Duodenal mucosa (tissue), 2 donors: ENCODE data around the gene SOX2.

ENCODE experiments used
- H3K27ac ChIP-seq: one replicate; pipeline ENCODE4 v1.7.0; 2013; ENCODE audit warnings: low read depth, low read length
- H3K27me3 ChIP-seq, 2 donors: one replicate each; pipeline ENCODE4 v1.7.0; 2013; ENCODE audit warnings: low read length in 2 of 2, control low read depth in 1 of 2; ENCODE audit not compliant: insufficient read depth in 2 of 2, control insufficient read depth in 1 of 2
- H3K36me3 ChIP-seq, 2 donors: one replicate each; pipeline ENCODE4 v1.7.0; 2013; ENCODE audit warnings: low read length in 2 of 2, control low read depth in 1 of 2; ENCODE audit not compliant: insufficient read depth in 2 of 2, control insufficient read depth in 1 of 2
- H3K4me1 ChIP-seq, 2 donors: one replicate each; pipeline ENCODE4 v1.7.0; 2013; ENCODE audit warnings: low read length in 2 of 2, control low read depth in 1 of 2; ENCODE audit not compliant: insufficient read depth in 2 of 2, control insufficient read depth in 1 of 2
- H3K4me3 ChIP-seq, 2 donors: one replicate each; pipeline ENCODE4 v1.7.0; 2013; ENCODE audit warnings: low read length in 2 of 2, low read depth in 1 of 2
- H3K9ac ChIP-seq, 2 donors: one replicate each; pipeline ENCODE4 v1.7.0; 2013; ENCODE audit warnings: low read length in 2 of 2, low read depth in 1 of 2
- H3K9me3 ChIP-seq, 2 donors: one replicate each; pipeline ENCODE4 v1.7.0; 2013; ENCODE audit warnings: low read length in 2 of 2, control low read depth in 1 of 2; ENCODE audit not compliant: control insufficient read depth in 1 of 2

Gene SOX2

DNA sequence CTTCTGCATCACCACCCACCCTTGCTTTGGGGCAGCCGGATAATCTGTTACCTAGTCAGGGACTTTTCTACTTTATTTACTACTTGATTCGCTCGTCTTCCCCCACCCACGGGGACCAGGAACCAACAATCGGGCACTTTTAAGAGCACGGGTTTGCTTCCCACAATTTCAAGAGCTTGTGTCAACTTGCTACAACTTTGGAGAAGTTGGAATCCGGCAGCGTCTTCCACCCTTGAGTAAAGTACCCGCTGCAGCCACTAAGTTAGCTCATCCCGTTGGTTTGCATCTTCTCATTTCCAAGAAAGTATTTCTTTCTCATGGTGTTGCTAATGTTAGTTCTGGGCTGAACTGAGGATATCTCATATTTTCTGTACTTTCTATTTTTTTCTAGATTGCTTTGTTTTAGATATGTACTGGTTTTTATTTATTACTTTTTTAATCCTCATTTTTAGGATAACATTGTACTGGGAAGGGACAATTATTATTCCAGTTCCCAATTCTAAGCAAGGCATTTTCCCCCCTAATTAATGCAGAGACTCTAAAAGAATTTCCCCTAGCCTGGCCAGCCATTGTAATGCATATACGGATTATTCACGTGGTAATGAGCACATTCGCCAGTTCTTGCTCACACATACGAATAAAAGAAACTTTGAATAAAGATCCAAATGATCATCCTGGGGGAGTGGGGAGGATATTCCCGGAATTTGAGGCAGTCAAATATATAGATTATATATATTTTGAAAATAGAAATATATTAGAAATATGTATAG is 4.0 kb downstream of the SOX2 start:
- Histone ChIP-seq H3K9me3 (no peaks in the 10 kb centered on the region), H3K9ac (no peak overlapping the region), H3K4me3 (no peak overlapping the region)

DNA sequence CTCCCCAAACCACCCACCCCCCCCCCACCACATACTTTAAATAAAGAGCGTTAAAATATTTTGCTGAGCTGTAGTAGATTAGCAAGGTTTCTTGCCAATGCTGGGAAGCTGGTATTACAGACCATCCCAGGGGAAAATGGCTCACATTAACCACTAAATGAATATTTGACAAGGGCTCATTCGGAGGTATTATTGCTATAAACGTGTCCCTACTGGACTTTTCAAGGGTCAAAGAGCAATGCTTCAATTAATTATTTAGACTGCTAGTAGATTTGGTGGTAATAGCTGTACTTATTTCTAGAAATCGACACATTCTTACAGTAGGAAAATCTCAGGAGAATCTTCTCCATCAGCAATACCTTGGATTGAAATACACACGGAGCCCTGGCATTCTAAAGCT is 5.2 kb downstream of the SOX2 start:
- peaks cover 85 to 95% of the 10 kb centered on the region in 2 donors for H3K27me3 ChIP-seq

More for the DNA sequence above, 4.0 kb downstream of the SOX2 start:
- H3K27ac ChIP-seq, result no peak overlapping the region
- peaks cover 85 to 95% of the 10 kb centered on the region in 2 donors for H3K27me3 ChIP-seq
- no peaks in the 10 kb centered on the region for H3K36me3 ChIP-seq
- H3K4me1 ChIP-seq, result peaks cover 0 to 5% of the 10 kb centered on the region in 2 donors

DNA sequence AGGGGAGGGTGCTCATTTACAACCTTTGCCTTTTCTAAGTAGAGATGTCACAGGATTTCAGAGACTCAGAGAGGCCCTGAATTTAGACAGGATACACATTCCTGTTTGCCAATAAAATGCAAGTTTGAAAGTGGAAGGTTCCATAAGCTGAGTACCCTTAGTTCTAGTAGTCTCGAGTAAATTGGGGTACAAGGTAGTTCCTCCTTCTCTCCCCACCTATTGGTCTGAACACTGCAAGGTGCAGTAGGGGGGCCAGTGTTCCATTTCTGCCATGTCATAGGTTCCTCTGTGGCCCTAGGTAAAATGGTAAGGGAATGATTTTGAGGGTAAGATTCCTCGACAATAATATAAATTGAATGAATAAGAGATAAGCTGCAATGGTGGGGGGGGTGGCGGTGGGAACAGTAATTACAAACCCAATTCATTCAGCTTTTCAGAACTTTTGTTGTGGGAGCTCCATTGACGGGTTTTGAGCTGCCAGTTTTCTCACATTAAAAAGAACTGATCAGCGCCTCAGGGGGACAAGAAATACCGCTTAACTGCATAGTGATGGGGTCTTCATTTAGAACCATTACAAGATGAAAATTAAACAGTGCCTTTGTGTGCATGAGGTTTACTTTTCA is 5.9 kb downstream of the SOX2 start:
- no peak overlapping the region for H3K27ac ChIP-seq
- no peak overlapping the region for H3K9ac ChIP-seq
- H3K9me3 ChIP-seq, result no peaks in the 10 kb centered on the region
- H3K27me3 ChIP-seq, result peaks cover 88 to 95% of the 10 kb centered on the region in 2 donors
- H3K4me1 ChIP-seq, result no peaks in the 10 kb centered on the region
- no peaks in the 10 kb centered on the region for H3K36me3 ChIP-seq
- no peak overlapping the region for H3K4me3 ChIP-seq

More for the DNA sequence above, 5.2 kb downstream of the SOX2 start:
- no peak overlapping the region for H3K4me3 ChIP-seq
- no peaks in the 10 kb centered on the region for H3K9me3 ChIP-seq
- no peaks in the 10 kb centered on the region for H3K36me3 ChIP-seq
- no peak overlapping the region for H3K9ac ChIP-seq
- no peaks in the 10 kb centered on the region for H3K4me1 ChIP-seq
- H3K27ac ChIP-seq, result no peak overlapping the region

DNA sequence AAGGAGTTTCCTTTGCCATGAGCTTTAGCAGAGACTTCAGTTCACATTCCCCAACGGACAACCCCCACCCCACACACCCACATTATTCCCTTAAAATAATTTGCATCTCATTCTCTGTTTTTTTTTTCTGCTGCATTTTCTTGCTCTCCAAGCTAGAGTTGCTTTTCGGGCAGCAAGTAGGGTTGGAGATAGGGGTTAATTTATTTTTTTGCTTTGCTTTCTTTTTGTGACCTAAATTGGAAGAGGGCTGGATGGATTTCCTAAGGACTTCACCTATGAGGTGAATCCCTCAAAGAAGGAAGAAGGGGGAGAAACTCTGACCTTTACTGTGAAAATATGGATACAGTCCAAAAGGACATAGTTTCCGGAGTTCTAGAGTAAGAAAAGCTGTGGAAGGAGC is 6.6 kb downstream of the SOX2 start:
- Histone ChIP-seq H3K4me3 (no peak overlapping the region), H3K4me1 (no peaks in the 10 kb centered on the region), H3K36me3 (no peaks in the 10 kb centered on the region), H3K27ac (no peak overlapping the region), H3K9me3 (no peaks in the 10 kb centered on the region), H3K27me3 (peaks cover 89 to 96% of the 10 kb centered on the region in 2 donors), H3K9ac (no peak overlapping the region)

DNA sequence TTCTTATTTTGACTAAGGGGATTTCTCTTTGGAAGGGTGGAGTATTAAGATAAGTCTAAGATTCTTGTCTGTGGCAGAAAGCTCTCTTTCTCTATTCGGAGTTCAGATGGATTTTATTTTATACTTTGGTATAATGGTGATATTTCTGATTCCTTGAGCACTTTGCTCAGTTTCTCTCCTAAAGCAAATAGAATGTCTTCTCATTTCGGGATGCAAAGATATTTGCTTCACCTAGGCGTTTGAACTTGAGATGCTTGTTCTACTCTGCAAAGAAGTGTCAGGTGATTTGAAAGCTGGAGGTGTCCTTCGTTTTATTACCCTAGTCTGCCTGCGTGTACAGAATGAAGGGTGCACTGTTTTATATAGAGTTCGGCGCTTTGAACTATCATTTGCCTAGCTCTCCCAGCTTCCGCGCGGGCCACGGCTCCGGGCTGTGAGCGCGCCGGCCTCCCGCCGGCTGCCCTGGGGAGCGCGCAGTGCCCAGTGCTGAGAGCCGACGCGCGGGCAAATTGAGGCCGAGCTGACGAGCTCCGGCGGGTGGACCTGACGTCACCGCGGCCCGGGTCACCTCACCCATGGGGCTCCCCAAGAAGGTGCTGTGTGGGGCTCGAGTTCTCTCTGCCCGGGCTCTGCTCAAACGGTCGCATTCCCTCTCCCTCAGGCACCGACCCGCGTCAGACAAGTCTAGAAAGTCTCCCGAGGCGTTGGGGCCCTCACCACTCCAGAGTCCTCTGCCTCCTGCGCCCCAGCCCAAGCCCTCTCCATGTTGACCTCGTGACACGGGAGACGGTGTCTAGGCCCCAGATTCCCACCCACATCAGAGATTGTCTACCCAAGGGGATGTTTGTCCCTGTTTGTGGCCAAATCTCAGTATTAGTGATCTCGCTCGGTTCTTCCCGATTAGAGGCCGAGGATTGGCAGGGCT is 7.5 kb downstream of the SOX2 start:
- no peak overlapping the region for H3K27ac ChIP-seq
- no peak overlapping the region for H3K4me3 ChIP-seq
- no peak overlapping the region for H3K9ac ChIP-seq
- H3K4me1 ChIP-seq, result no peaks in the 10 kb centered on the region
- peaks cover 92 to 97% of the 10 kb centered on the region in 2 donors for H3K27me3 ChIP-seq
- H3K9me3 ChIP-seq, result no peaks in the 10 kb centered on the region
- no peaks in the 10 kb centered on the region for H3K36me3 ChIP-seq

DNA sequence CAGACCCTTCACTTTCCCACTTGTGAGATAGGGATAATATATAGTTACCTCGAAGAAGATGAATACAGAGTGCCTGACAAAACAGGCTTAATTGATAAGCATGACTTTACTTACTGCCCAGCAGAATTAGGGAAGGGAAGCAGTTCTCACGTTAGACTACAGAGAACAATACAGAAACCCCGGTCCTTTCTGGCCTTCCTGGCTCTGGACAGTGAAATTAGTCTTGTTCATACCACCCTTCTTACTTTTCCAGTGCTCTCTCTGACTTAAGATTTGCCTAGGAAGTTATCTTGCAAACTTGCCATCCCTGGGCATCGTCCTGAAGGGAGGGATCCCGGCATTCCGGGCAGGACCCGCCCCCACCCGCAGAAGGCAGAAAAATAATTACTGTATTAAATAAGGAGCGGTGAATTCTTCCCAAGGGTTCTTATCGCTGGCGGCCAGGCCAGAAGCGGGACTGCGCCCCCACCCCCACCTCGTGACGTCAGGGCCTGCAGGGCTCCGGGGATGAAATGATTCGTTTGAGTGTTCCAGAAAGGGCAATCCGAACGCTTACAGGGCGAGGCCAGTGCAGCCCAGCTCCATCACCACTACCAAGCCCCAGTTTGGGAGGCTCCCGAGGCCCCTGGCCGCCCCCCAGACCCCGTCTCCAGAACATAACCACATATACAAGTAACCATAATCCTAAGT is 8.4 kb downstream of the SOX2 start:
- Histone ChIP-seq H3K36me3 (no peaks in the 10 kb centered on the region), H3K27me3 (peaks cover 92 to 97% of the 10 kb centered on the region in 2 donors), H3K4me1 (no peaks in the 10 kb centered on the region), H3K9me3 (no peaks in the 10 kb centered on the region), H3K4me3 (no peak overlapping the region), H3K27ac (no peak overlapping the region), H3K9ac (no peak overlapping the region)

DNA sequence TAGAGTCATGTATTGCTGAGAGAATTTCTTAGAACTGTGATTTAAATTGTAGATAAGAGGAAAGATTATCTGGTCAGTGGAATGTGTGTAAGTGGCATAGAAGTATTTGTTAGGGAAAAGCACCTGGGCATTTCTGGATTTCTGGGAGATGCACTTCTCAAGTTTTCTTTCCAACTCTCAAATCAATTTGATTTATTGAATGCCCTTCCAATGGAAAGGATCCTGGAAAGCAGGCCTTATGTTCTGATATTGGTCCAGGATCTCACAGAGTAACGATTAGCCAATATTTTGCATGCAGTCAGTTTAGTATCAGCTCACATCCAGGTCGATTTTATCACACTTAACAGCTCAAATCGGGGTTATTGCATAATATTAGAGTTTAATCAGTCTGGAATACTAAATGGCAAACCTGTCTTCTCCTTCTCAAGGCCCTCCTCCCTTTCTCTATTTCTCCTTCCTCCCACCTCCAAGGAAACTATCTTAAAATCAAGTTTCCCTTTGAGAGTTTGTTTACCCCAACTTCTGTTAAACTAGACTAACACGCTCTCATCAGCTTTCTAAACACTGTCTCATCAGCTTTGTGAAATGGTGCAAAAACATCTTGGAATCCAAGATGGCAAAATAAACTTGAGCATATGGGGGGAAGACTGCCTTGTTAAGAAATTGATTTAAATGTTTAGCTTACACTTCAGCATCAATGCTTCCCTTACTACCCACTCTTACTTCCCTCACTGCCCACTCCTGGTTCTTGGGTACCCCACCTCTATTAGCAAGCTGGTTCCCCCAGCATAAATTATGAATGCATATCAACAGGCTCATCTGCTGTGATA is 9.5 kb downstream of the SOX2 start:
- Histone ChIP-seq H3K9me3 (no peaks in the 10 kb centered on the region), H3K27me3 (peaks cover 86 to 96% of the 10 kb centered on the region in 2 donors), H3K27ac (no peak overlapping the region), H3K4me3 (no peak overlapping the region), H3K9ac (no peak overlapping the region), H3K36me3 (no peaks in the 10 kb centered on the region), H3K4me1 (no peaks in the 10 kb centered on the region)

DNA sequence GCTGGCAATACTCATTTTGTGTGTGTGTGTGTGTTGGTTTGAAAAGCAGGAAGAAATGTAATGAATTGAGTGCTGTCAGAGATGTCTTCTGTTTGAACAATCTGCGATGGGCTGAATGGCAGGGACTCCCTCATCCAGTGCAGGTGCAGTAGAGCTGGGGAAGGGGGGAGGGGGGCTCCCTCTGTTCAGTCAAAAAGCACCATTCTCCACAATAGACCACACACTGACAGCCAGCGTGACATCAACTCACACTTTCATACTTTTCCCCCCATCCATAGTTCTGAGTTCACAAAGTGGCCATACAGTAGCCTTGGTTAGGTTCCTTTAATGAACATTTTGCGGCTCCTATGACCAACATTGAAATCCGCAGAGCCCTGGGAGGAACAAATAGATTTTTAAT is 10.4 kb downstream of the SOX2 start:
- peaks cover 91 to 96% of the 10 kb centered on the region in 2 donors for H3K27me3 ChIP-seq
- H3K9ac ChIP-seq, result no peak overlapping the region
- no peak overlapping the region for H3K4me3 ChIP-seq
- no peaks in the 10 kb centered on the region for H3K36me3 ChIP-seq
- no peaks in the 10 kb centered on the region for H3K9me3 ChIP-seq
- H3K27ac ChIP-seq, result no peak overlapping the region
- peaks cover 0 to under 1% of the 10 kb centered on the region in 2 donors for H3K4me1 ChIP-seq

DNA sequence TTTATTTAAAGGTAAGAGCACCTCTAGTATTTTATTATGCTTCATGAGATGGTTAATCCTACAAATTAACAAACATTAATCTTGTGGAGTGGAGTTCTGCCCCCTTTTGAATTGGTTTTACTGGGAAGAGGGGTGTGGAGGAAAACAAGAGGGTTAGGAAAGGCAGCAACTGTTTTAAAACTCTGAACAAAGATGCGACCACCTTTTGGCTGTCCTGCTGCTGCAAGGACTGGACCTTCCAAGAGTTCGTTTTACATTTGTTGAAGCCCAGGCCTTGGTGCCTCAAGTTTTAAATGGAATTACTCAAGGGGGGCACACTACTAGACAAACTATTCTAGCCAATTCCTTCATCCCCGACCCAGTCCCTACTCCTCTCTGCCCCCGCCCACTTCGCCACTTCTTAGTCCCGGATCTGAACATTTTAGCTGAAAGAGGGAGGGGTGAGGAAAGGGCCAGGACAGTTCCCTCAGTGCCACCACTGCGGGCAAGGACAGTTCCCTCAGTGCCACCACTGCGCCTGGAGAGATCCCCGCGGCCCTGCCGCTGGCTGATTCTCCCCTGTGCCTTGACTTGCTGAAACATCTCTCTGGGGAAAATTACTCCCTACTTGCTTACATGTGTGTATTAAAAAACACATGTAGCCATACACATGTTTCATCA is 11.2 kb downstream of the SOX2 start:
- peaks cover 91 to 96% of the 10 kb centered on the region in 2 donors for H3K27me3 ChIP-seq
- H3K4me1 ChIP-seq, result peaks cover 5 to 6% of the 10 kb centered on the region in 2 donors
- no peak overlapping the region for H3K4me3 ChIP-seq
- no peaks in the 10 kb centered on the region for H3K9me3 ChIP-seq
- no peak overlapping the region for H3K27ac ChIP-seq
- no peaks in the 10 kb centered on the region for H3K36me3 ChIP-seq
- H3K9ac ChIP-seq, result no peak overlapping the region
